PC-3 (cell line): ENCODE measurements around the gene TIAM2. TPM values are rescaled to one million over a fixed set of nuclear protein-coding genes. Genes with fewer than 3 reads are reported as not detected.

ENCODE experiments used
- ATAC-seq: fragments of 200-7000 bp; cut with Tn5 transposase; 2 replicates; pipeline ENCODE4 v1.9.1; 2020; ENCODE audit warnings: mild to moderate bottlenecking, moderate library complexity
- BruUV-seq: library from RNA; stranded (reverse); fragments of 400-500 nt; replicated peaks from 2 replicates; lab custom pipeline; 2021; lab: Mats Ljungman, UMichigan
- CTCF ChIA-PET: fragments of 300-600 bp; sonication (Branson Sonifier 250); formaldehyde crosslinking; loops from one replicate; lab custom pipeline; 2022; ENCODE audit warnings: antibody characterized with exemption; lab: Charles Lee
- POLR2A ChIA-PET: fragments of 300-600 bp; sonication (Branson Sonifier 250); formaldehyde crosslinking; loops from one replicate; lab custom pipeline; 2022; ENCODE audit warnings: antibody characterized with exemption; ENCODE audit not compliant: unreplicated experiment; lab: Charles Lee
- DNase-seq: peaks from one replicate; pipeline ENCODE4 v3.0.0-alpha.2; 2015
- H2AFZ ChIP-seq: fragments of 300-600 bp; sonication (generic); 2 replicates; pipeline ENCODE4 v1.6.0; 2016; ENCODE audit warnings: antibody characterized with exemption, low read length
- H3F3A ChIP-seq: fragments of 300-600 bp; sonication (generic); one replicate; pipeline ENCODE4 v1.6.0; 2017; ENCODE audit warnings: antibody characterized with exemption, low read length, control low read depth, mild to moderate bottlenecking; ENCODE audit not compliant: unreplicated experiment
- H3K27ac ChIP-seq: fragments of 300-600 bp; sonication (generic); 2 replicates; pipeline ENCODE4 v1.5.1; 2016; ENCODE audit warnings: mild to moderate bottlenecking, low read length
- H3K27me3 ChIP-seq: fragments of 300-600 bp; sonication (generic); 2 replicates; pipeline ENCODE4 v1.6.1; 2016; ENCODE audit warnings: low read length, mixed read lengths
- H3K36me3 ChIP-seq: fragments of 300-600 bp; sonication (generic); 2 replicates; pipeline ENCODE4 v1.6.1; 2016; ENCODE audit warnings: low read depth, mixed run types, low read length, mixed read lengths
- H3K4me1 ChIP-seq: fragments of 300-600 bp; sonication (generic); 2 replicates; pipeline ENCODE4 v1.5.1; 2016; ENCODE audit warnings: low read length; ENCODE audit not compliant: insufficient read depth
- H3K4me2 ChIP-seq: fragments of 300-600 bp; sonication (generic); 2 replicates; pipeline ENCODE4 v1.6.0; 2016; ENCODE audit warnings: low read length
- H3K4me3 ChIP-seq: fragments of 300-600 bp; sonication (generic); 2 replicates; pipeline ENCODE4 v1.5.1; 2016; ENCODE audit warnings: mild to moderate bottlenecking, low read length, mixed read lengths
- H3K79me2 ChIP-seq: fragments of 300-600 bp; sonication (generic); 2 replicates; pipeline ENCODE4 v1.6.1; 2017; ENCODE audit warnings: low read length, mixed read lengths
- H3K9ac ChIP-seq: fragments of 300-600 bp; sonication (generic); 2 replicates; pipeline ENCODE4 v1.6.0; 2016; ENCODE audit warnings: mild to moderate bottlenecking, low read length
- H3K9me2 ChIP-seq: fragments of 300-600 bp; sonication (generic); replicated peaks from 2 replicates; pipeline ENCODE4 v1.6.1; 2016; ENCODE audit warnings: mixed run types, low read length, mixed read lengths
- H3K9me3 ChIP-seq: fragments of 300-600 bp; sonication (generic); 2 replicates; pipeline ENCODE4 v1.6.1; 2016; ENCODE audit warnings: low read length, mixed read lengths
- H4K20me1 ChIP-seq: fragments of 300-600 bp; sonication (generic); 2 replicates; pipeline ENCODE4 v1.6.1; 2016; ENCODE audit warnings: low read length, mixed read lengths
- EZH2 ChIP-seq: fragments of 300-600 bp; sonication (generic); IDR thresholded peaks from one replicate; pipeline ENCODE4 v1.6.1; 2017; ENCODE audit warnings: antibody characterized with exemption, mild to moderate bottlenecking, low read length; ENCODE audit not compliant: unreplicated experiment
- EZH2phosphoT487 ChIP-seq: fragments of 300-600 bp; sonication (generic); IDR thresholded peaks from 2 replicates; pipeline ENCODE4 v1.6.1; 2018; ENCODE audit warnings: mild to moderate bottlenecking, antibody characterized with exemption, low read length, borderline replicate concordance
- intact Hi-C: fragments of 100-400 bp; cut with micrococcal nuclease; formaldehyde crosslinking; loops from 2 replicates; pipeline ENCODE4 v1.9.0; 2023
- total RNA-seq: library from RNA; depleted of rRNA; stranded (reverse); fragments of >200 nt; gene quantifications from 2 replicates; pipeline ENCODE4 v1.2.3, GENCODE V29; 2014
- TF ChIP-seq, protein P1 (sequence below): fragments of 300-600 bp; sonication (generic); conservative IDR thresholded peaks from 2 replicates; pipeline ENCODE4 v1.5.1; 2017; ENCODE audit warnings: antibody characterized with exemption, low read depth, mild to moderate bottlenecking, low read length

TIAM2 gene
- total RNA-seq, 1 experiment from 2014 or later, result 4.5 TPM

DNA sequence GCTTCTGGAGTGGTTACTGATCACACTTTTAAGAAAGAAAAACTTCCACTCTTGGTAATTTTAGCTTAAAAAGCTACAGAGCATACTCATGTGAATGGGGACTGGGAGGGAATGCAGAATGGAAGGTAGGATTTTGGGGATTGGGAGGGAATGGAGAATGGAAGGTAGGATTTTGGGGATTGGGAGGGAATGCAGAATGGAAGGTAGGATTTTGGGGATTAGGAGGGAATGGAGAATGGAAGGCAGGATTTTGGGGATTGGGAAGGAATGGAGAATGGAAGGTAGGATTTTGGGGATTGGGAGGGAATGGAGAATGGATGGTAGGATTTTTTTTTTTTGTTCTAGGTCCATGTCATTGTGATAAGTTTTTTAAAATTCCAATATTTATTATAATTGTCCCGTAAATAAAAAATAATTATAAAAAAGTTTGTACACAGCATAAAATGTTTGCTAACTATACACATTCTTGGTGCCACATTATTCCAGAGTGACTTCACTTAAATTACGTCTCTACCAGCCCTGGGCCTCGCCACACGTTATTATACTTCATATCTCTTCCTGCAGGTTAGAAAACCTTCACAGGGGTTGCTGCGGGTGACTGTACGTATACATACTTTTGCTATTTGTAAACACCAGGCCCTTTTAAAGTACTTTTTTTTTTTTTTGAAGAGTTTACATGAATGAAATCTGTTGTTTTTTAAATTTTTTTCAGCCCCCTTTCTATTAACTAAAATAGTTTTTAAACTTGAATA lies 127.3 kb downstream of the TIAM2 start:
- no peak overlapping the region for H2AFZ ChIP-seq
- H3K79me2 ChIP-seq, result no peaks in the 10 kb centered on the region
- DNase-seq, result no peak
- H3K27me3 ChIP-seq, result no peaks in the 10 kb centered on the region
- ATAC-seq, result no peak
- intact Hi-C loops, result no loop called here
- POLR2A ChIA-PET, result no interaction called here
- H3K36me3 ChIP-seq, result no peaks in the 10 kb centered on the region
- H4K20me1 ChIP-seq, result no peaks in the 10 kb centered on the region
- no peak overlapping the region for H3K27ac ChIP-seq
- CTCF ChIA-PET, result no interaction called here
- no TSS peak for BruUV-seq
- H3K9me2 ChIP-seq, result no peaks in the 10 kb centered on the region
- TF ChIP-seq, protein P1, sequence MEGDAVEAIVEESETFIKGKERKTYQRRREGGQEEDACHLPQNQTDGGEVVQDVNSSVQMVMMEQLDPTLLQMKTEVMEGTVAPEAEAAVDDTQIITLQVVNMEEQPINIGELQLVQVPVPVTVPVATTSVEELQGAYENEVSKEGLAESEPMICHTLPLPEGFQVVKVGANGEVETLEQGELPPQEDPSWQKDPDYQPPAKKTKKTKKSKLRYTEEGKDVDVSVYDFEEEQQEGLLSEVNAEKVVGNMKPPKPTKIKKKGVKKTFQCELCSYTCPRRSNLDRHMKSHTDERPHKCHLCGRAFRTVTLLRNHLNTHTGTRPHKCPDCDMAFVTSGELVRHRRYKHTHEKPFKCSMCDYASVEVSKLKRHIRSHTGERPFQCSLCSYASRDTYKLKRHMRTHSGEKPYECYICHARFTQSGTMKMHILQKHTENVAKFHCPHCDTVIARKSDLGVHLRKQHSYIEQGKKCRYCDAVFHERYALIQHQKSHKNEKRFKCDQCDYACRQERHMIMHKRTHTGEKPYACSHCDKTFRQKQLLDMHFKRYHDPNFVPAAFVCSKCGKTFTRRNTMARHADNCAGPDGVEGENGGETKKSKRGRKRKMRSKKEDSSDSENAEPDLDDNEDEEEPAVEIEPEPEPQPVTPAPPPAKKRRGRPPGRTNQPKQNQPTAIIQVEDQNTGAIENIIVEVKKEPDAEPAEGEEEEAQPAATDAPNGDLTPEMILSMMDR, result no peak
- TF ChIP-seq EZH2phosphoT487, result no peak
- TF ChIP-seq EZH2, result no peak
- H3K4me1 ChIP-seq, result peaks cover 6% of the 10 kb centered on the region
- no peak overlapping the region for H3K4me2 ChIP-seq
- no peaks in the 10 kb centered on the region for H3F3A ChIP-seq
- H3K9me3 ChIP-seq, result no peaks in the 10 kb centered on the region
- H3K4me3 ChIP-seq, result no peak overlapping the region
- no peak overlapping the region for H3K9ac ChIP-seq

DNA sequence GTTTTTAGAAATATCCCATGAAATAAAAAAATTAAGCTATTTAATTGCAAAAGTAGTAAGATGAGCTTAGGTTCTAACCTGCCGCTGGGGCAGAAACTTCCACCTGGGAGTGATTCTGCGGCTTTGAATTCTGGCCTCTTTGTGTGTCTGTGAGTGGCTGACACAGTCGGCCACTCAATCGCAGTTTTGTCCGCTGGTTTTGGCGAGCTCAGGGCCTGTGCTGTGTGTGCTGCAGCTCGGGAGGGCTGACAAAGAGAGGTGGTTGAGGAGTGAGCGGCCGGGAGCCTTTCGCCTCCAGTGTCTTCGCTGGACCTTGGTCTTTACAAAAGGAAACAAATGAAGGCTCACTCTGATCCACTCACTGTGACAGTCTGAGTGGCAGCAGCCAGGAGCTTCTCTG lies 128.4 kb downstream of the TIAM2 start:
- Histone ChIP-seq H3K27ac (no peak overlapping the region), H3K4me2 (no peak overlapping the region), H3K9ac (no peak overlapping the region), H2AFZ (no peak overlapping the region), H3K4me3 (no peak overlapping the region), H3K9me3 (no peaks in the 10 kb centered on the region), H3K27me3 (no peaks in the 10 kb centered on the region), H3K9me2 (no peaks in the 10 kb centered on the region), H4K20me1 (no peaks in the 10 kb centered on the region), H3F3A (no peaks in the 10 kb centered on the region), H3K4me1 (peaks cover 11% of the 10 kb centered on the region), H3K79me2 (no peaks in the 10 kb centered on the region), H3K36me3 (no peaks in the 10 kb centered on the region)
- POLR2A ChIA-PET, result no interaction called here
- no peak for DNase-seq
- BruUV-seq, result no TSS peak
- CTCF ChIA-PET, result no interaction called here
- TF ChIP-seq EZH2phosphoT487 (no peak), EZH2 (no peak)
- TF ChIP-seq, protein P1, result no peak
- ATAC-seq, result no peak
- intact Hi-C loops, result no loop called here

DNA sequence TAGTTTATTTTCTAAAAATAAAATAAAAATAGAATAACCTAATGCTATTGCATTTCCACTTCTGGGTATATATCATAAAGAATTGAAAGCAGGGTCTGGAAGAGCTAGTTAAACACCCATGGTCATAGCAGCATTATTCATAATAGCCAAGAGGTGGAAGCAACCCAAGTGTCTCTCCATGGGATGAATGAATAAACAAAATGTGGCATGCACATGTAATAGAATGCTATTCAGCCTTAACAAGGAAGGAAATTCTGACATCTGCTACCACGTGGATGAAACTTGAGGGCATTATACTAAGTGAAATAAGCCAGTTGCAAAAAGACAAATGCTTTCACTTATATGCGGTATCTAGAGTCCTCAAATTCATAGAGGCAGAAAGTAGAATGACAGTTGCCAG lies 130.8 kb downstream of the TIAM2 start:
- no TSS peak for BruUV-seq
- ATAC-seq, result no peak
- H4K20me1 ChIP-seq, result no peaks in the 10 kb centered on the region

More for the DNA sequence above, 130.8 kb downstream of the TIAM2 start:
- ChIA-PET CTCF (no interaction called here), POLR2A (no interaction called here)
- Histone ChIP-seq H3K4me2 (no peak overlapping the region), H2AFZ (no peak overlapping the region), H3K36me3 (no peaks in the 10 kb centered on the region), H3K4me1 (peaks cover 23% of the 10 kb centered on the region), H3K79me2 (no peaks in the 10 kb centered on the region), H3K27ac (0 out of 2 replicates have a peak overlapping the region, but pooled peaks have one; percentile 5), H3K9ac (no peak overlapping the region), H3F3A (no peaks in the 10 kb centered on the region), H3K27me3 (no peaks in the 10 kb centered on the region), H3K4me3 (no peak overlapping the region), H3K9me3 (no peaks in the 10 kb centered on the region), H3K9me2 (no peaks in the 10 kb centered on the region)
- TF ChIP-seq EZH2phosphoT487, result no peak
- TF ChIP-seq, protein P1, result no peak
- no peak for TF ChIP-seq EZH2
- intact Hi-C loops, result loop anchor here (2.0 kb wide), 1 partner anchor 45 kb away; no protein-coding TSS in a partner anchor
- no peak for DNase-seq
